SK-MEL-5 (cell line): ENCODE data around the gene SEC11A. TPM values are rescaled to one million over a fixed set of nuclear protein-coding genes. Genes with fewer than 3 reads are reported as not detected.
"Not testable (repeated sequence)": the region's sequence is repeated elsewhere in the genome, so short reads cannot be mapped to it uniquely, and the experiment has no call there.

Experiments used
- DNase-seq: peaks from one replicate; pipeline ENCODE4 v3.0.0-alpha.2; 2016; ENCODE audit warnings: low read depth, low spot score
- in situ Hi-C: cut with HindIII; loops from 2 replicates; pipeline ENCODE4 v1.10.0; 2016; ENCODE audit warnings: low sequenced_read_pairs, high pct_unique_total_duplicates, low pct_unique_long_range_greater_than_20kb
- total RNA-seq: library from RNA; depleted of rRNA; stranded (reverse); fragments of >200 nt; shearing (Covaris generic); gene quantifications from 2 replicates; pipeline ENCODE4 v1.2.3, GENCODE V29; 2014

The SEC11A gene
- total RNA-seq, 1 experiment from 2014 or later: 279 TPM

- DNase-seq: no peak
- in situ Hi-C loops: no loop called here
Observed at GRCh38 chr15:84657748-84658079, 58.2 kb downstream of the SEC11A start.

- DNase-seq: no peak
- in situ Hi-C loops: no loop called here
Observed at GRCh38 chr15:84656972-84657371, 59.0 kb downstream of the SEC11A start.

GRCh38 chr15:84654689-84655453 lies 61.1 kb downstream of the SEC11A start:
- peak; percentile 90 for DNase-seq
- in situ Hi-C loops: no loop called here

GRCh38 chr15:84653910-84654688 lies 61.8 kb downstream of the SEC11A start, which contains the start of gene WDR73:
TSS of gene WDR73 (minus strand) at chr15:84654283. CDS start at chr15:84654274, 9 bp downstream.
- in situ Hi-C loops: no loop called here
- peak; percentile 93 for DNase-seq

- peak; percentile 7 for DNase-seq
- in situ Hi-C loops: no loop called here
Observed at GRCh38 chr15:84653584-84653909, 62.4 kb downstream of the SEC11A start.

- no peak for DNase-seq
- in situ Hi-C loops: no loop called here
Observed at GRCh38 chr15:84649706-84650105, 66.2 kb downstream of the SEC11A start.

GRCh38 chr15:84648539-84648938 lies 67.4 kb downstream of the SEC11A start:
- DNase-seq: no peak
- in situ Hi-C loops: no loop called here

- DNase-seq: no peak
- in situ Hi-C loops: no loop called here
Observed at GRCh38 chr15:84647726-84648125, 68.2 kb downstream of the SEC11A start.

- in situ Hi-C loops: no loop called here
- no peak for DNase-seq
Observed at GRCh38 chr15:84645997-84646396, 69.9 kb downstream of the SEC11A start.

GRCh38 chr15:84645496-84645895 lies 70.4 kb downstream of the SEC11A start:
- in situ Hi-C loops: no loop called here
- DNase-seq: no peak

GRCh38 chr15:84643838-84644237 lies 72.1 kb downstream of the SEC11A start:
- no peak for DNase-seq
- in situ Hi-C loops: no loop called here

GRCh38 chr15:84642640-84643039 lies 73.3 kb downstream of the SEC11A start:
- DNase-seq, in situ Hi-C loops: not testable (repeated sequence)

GRCh38 chr15:84641871-84642270 lies 74.1 kb downstream of the SEC11A start:
- in situ Hi-C loops, DNase-seq: not testable (repeated sequence)

GRCh38 chr15:84638103-84638502 lies 77.8 kb downstream of the SEC11A start:
- peak; percentile 50 for DNase-seq
- in situ Hi-C loops: no loop called here

GRCh38 chr15:84634228-84634837 lies 81.6 kb downstream of the SEC11A start:
- in situ Hi-C loops: no loop called here
- DNase-seq: no peak

GRCh38 chr15:84633311-84634227 lies 82.4 kb downstream of the SEC11A start:
- peak; percentile 11 for DNase-seq
- in situ Hi-C loops: no loop called here

- in situ Hi-C loops: no loop called here
- no peak for DNase-seq
Observed at GRCh38 chr15:84631706-84632272, 84.2 kb downstream of the SEC11A start.
